GM12878 (cell line): Measurements from ENCODE around the gene MAP4K5. TPM values are rescaled to one million over a fixed set of nuclear protein-coding genes. Genes with fewer than 3 reads are reported as not detected.

Experiments used
- ATAC-seq: fragments of 200-7000 bp; cut with Tn5 transposase; 3 replicates; pipeline ENCODE4 v1.9.1; 2020; ENCODE audit warnings: mild to moderate bottlenecking, moderate library complexity
- BruUV-seq: library from RNA; stranded (reverse); fragments of 400-500 nt; replicated peaks from 2 replicates; lab custom pipeline; 2021; lab: Mats Ljungman, UMichigan
- CTCF ChIA-PET: fragments of 300-600 bp; sonication (Branson Sonifier 250); formaldehyde crosslinking; extraction: SDS; loops from one replicate; lab custom pipeline; 2021; ENCODE audit warnings: inconsistent platforms; lab: Yijun Ruan, JAX
- POLR2A ChIA-PET: fragments of 350-600 bp; formaldehyde crosslinking; extraction: SDS; loops from one replicate; lab custom pipeline; 2021; ENCODE audit warnings: inconsistent platforms; lab: Charles Lee
- RAD21 ChIA-PET: fragments of 300-600 bp; sonication (Branson Sonifier 250); formaldehyde crosslinking; loops from one replicate; lab custom pipeline; 2023; ENCODE audit warnings: antibody characterized with exemption; ENCODE audit not compliant: unreplicated experiment; lab: Charles Lee
- SMC1A ChIA-PET: fragments of 300-600 bp; sonication (Branson Sonifier 250); formaldehyde crosslinking; loops from one replicate; lab custom pipeline; 2023; ENCODE audit not compliant: unreplicated experiment, uncharacterized antibody; lab: Charles Lee
- DNase-seq: peaks from one replicate; pipeline ENCODE4 v3.0.0-alpha.2; 2011; ENCODE audit warnings: low read depth, low spot score
- FAIRE-seq: peaks from 3 replicates; lab custom pipeline; 2011; peaks lifted over from hg19 to GRCh38; lab: Jason Lieb, UNC
- H2AFZ ChIP-seq: 2 replicates; pipeline ENCODE4 v1.6.0; 2011; ENCODE audit warnings: low read depth, low read length, control low read depth; ENCODE audit not compliant: control insufficient read depth
- H3K27ac ChIP-seq: 2 replicates; pipeline ENCODE4 v1.5.1; 2011; ENCODE audit warnings: control low read depth; ENCODE audit not compliant: control insufficient read depth, insufficient read depth
- H3K27me3 ChIP-seq, 2 experiments: replicated peaks in 1 of 2; 2 replicates each; pipeline versions ENCODE4 v1.6.0 to v1.6.1; 2011; ENCODE audit warnings: low read length in 1 of 2; ENCODE audit not compliant: control insufficient read depth in 2 of 2, insufficient read depth in 2 of 2
- H3K36me3 ChIP-seq, 2 experiments: 2 replicates each; pipeline ENCODE4 v1.5.1; 2011; ENCODE audit warnings: low read length in 1 of 2; ENCODE audit not compliant: control insufficient read depth in 2 of 2, insufficient read depth in 2 of 2
- H3K4me1 ChIP-seq: 2 replicates; pipeline ENCODE4 v1.6.1; 2011; ENCODE audit warnings: mild to moderate bottlenecking, low read length, moderate library complexity, mixed read lengths; ENCODE audit not compliant: control insufficient read depth, insufficient read depth
- H3K4me2 ChIP-seq: 2 replicates; pipeline ENCODE4 v1.6.0; 2011; ENCODE audit warnings: control low read depth; ENCODE audit not compliant: control insufficient read depth, insufficient read depth
- H3K4me3 ChIP-seq: fragments of 200-600 bp; sonication (generic); 2 replicates; pipeline ENCODE4 v1.5.1; 2016
- H3K79me2 ChIP-seq: 2 replicates; pipeline ENCODE4 v1.6.0; 2011; ENCODE audit warnings: low read length; ENCODE audit not compliant: control insufficient read depth, insufficient read depth
- H3K9ac ChIP-seq: 2 replicates; pipeline ENCODE4 v1.8.0; 2011; ENCODE audit warnings: low read length, control low read depth, mixed read lengths; ENCODE audit not compliant: control insufficient read depth, insufficient read depth
- H3K9me3 ChIP-seq: replicated peaks from 3 replicates; pipeline ENCODE4 v1.5.1; 2011; ENCODE audit warnings: mild to moderate bottlenecking, low read length; ENCODE audit not compliant: control insufficient read depth, insufficient read depth
- H4K20me1 ChIP-seq: 2 replicates; pipeline ENCODE4 v1.6.0; 2011; ENCODE audit not compliant: control insufficient read depth, insufficient read depth
- BCLAF1 ChIP-seq: fragments of 450-650 bp; IDR thresholded peaks from 2 replicates; pipeline ENCODE4 v1.6.1; 2017; ENCODE audit warnings: antibody characterized with exemption, mild to moderate bottlenecking, moderate library complexity
- CEBPZ ChIP-seq: fragments of 150-350 bp; IDR thresholded peaks from 2 replicates; pipeline ENCODE4 v1.6.1; 2016; ENCODE audit warnings: low read depth, low read length
- E4F1 ChIP-seq: fragments of 450-650 bp; IDR thresholded peaks from 2 replicates; pipeline ENCODE4 v1.6.1; 2018; ENCODE audit warnings: borderline replicate concordance, mild to moderate bottlenecking; ENCODE audit not compliant: partially characterized antibody
- EGR1 ChIP-seq, 2 experiments: IDR thresholded peaks; 1 replicate in 1 of 2; 2 replicates in 1 of 2; pipeline ENCODE4 v1.6.1; 2011 to 2012; ENCODE audit warnings: low read depth in 2 of 2, low read length in 2 of 2, borderline replicate concordance in 1 of 2, mild to moderate bottlenecking in 1 of 2, moderate library complexity in 1 of 2
- FOXM1 ChIP-seq: IDR thresholded peaks from 2 replicates; pipeline ENCODE4 v1.6.1; 2012; ENCODE audit warnings: low read depth, mild to moderate bottlenecking, inconsistent platforms, low read length, moderate library complexity
- IKZF1 ChIP-seq: fragments of 450-650 bp; conservative IDR thresholded peaks from 2 replicates; pipeline ENCODE4 v1.6.1; 2017; ENCODE audit warnings: antibody characterized with exemption, mild to moderate bottlenecking
- IRF5 ChIP-seq: fragments of 450-650 bp; IDR thresholded peaks from 2 replicates; pipeline ENCODE4 v1.6.1; 2017; ENCODE audit warnings: borderline replicate concordance
- JUND ChIP-seq: IDR thresholded peaks from 2 replicates; pipeline ENCODE4 v1.6.1; 2012; ENCODE audit warnings: low read depth, mild to moderate bottlenecking, low read length, improper control_type of control experiment, moderate library complexity
- NRF1 ChIP-seq: conservative IDR thresholded peaks from 2 replicates; pipeline ENCODE4 v1.6.1; 2011; ENCODE audit warnings: mild to moderate bottlenecking, low read depth, low read length, improper control_type of control experiment
- PML ChIP-seq: IDR thresholded peaks from 2 replicates; pipeline ENCODE4 v1.6.1; 2012; ENCODE audit warnings: low read length, inconsistent platforms
- POLR2AphosphoS5 ChIP-seq: IDR thresholded peaks from 2 replicates; pipeline ENCODE4 v1.6.1; 2011; ENCODE audit warnings: mild to moderate bottlenecking, low read length, inconsistent platforms
- RB1 ChIP-seq: fragments of 450-650 bp; formaldehyde crosslinking; IDR thresholded peaks from 2 replicates; pipeline ENCODE4 v1.6.1; 2017; ENCODE audit warnings: mild to moderate bottlenecking, borderline replicate concordance
- SMAD1 ChIP-seq: fragments of 450-650 bp; IDR thresholded peaks from 2 replicates; pipeline ENCODE4 v1.6.1; 2018; ENCODE audit warnings: mild to moderate bottlenecking, low read depth; ENCODE audit not compliant: partially characterized antibody
- TAF1 ChIP-seq: IDR thresholded peaks from 2 replicates; pipeline ENCODE4 v1.6.1; 2011; ENCODE audit warnings: mild to moderate bottlenecking, low read depth, low read length, borderline replicate concordance
- WGBS: methylation state at CpG from one replicate; pipeline ENCODE4 v1.1.6; 2016; ENCODE audit warnings: low lambda C conversion rate; ENCODE audit not compliant: insufficient replicate concordance, insufficient coverage; ENCODE audit errors: missing lambda C conversion rate; 5-methylcytosine and 5-hydroxymethylcytosine counted together
- in situ Hi-C: fragments of 300-500 bp; cut with MboI; formaldehyde crosslinking; loops from 9 replicates; pipeline ENCODE4 v1.14.3; 2018; ENCODE audit warnings: mixed read lengths
- intact Hi-C: fragments of 100-400 bp; cut with micrococcal nuclease; formaldehyde crosslinking; loops from one replicate; pipeline ENCODE4 v1.14.2; 2022; ENCODE audit not compliant: unreplicated experiment
- polyA plus RNA-seq, 11 experiments: library from polyadenylated mRNA; depleted of rRNA in 4 of 11; unstranded in 6 of 11; stranded (reverse) in 5 of 11; fragments of >200 nt; fragmentation: Nextera tagmentation in 4 of 11; fragmentation: Illumina TruSeq in 1 of 11; extraction: Ambion mirVana in 4 of 11; extraction: Trizol in 1 of 11; gene quantifications; 1 replicate in 1 of 11; 2 replicates in 10 of 11; pipeline versions ENCODE4 v1.2.1 to v1.2.3, GENCODE V29; 2011 to 2016; ENCODE audit warnings: inconsistent platforms in 2 of 11, missing spikeins in 2 of 11, low read depth in 1 of 11
- total RNA-seq, 4 experiments: library from RNA; depleted of rRNA in 3 of 4; stranded (reverse); fragments of >200 nt in 3 of 4; fragmentation: Illumina TruSeq in 1 of 4; extraction: Trizol in 1 of 4; gene quantifications; 2 replicates each; pipeline versions ENCODE4 v1.2.1 to v1.2.3, GENCODE V29; 2013 to 2021

The MAP4K5 gene
- total and polyA plus RNA-seq, 10 of the 15 experiments (the other 5 are each of a cell fraction or from before 2014, with no cell fraction given): 9.1 to 41.3 (median 30.1) TPM

- no peak for FAIRE-seq
- TF ChIP-seq CEBPZ (no peak), NRF1 (no peak), IRF5 (no peak), JUND (no peak), POLR2AphosphoS5 (no peak), RB1 (no peak), E4F1 (no peak), IKZF1 (no peak), BCLAF1 (no peak), TAF1 (no peak), PML (no peak), FOXM1 (no peak), SMAD1 (no peak), EGR1 (IDR thresholded peaks at IDR 0.05; ENCODE audit: borderline replicate concordance in 1 of 2, low read depth in 2 of 2, low read length in 2 of 2) (no peak)
Observed at GRCh38 chr14:50488521-50488920, 43.8 kb downstream of the MAP4K5 start.

More at GRCh38 chr14:50488521-50488920, 43.8 kb downstream of the MAP4K5 start:
- in situ Hi-C loops: no loop called here
- POLR2A ChIA-PET: no interaction called here
- no peaks in the 10 kb centered on the region for H4K20me1 ChIP-seq
- intact Hi-C loops: no loop called here
- no peaks in the 10 kb centered on the region for H3K27me3 ChIP-seq
- SMC1A ChIA-PET: interaction anchor here (0.9 to 1.0 kb wide), 2 partner anchors 23 to 160 kb away, joined by 3 read pairs; no protein-coding TSS in a partner anchor
- H3K9ac ChIP-seq: no peak overlapping the region
- CTCF ChIA-PET: interaction anchor here (0.9 kb wide), 1 partner anchor 40 kb away, joined by 3 read pairs; no protein-coding TSS in a partner anchor
- no peaks in the 10 kb centered on the region; a peak in 1 of 4 replicates for H3K36me3 ChIP-seq
- RAD21 ChIA-PET: interaction anchor here (0.8 kb wide), 1 partner anchor 126 kb away, joined by 3 read pairs; no protein-coding TSS in a partner anchor
- H3K27ac ChIP-seq: no peak overlapping the region
- no peak overlapping the region for H2AFZ ChIP-seq
- H3K9me3 ChIP-seq: peaks cover 1% of the 10 kb centered on the region; the same call in 2 of the 3 replicates
- no peaks in the 10 kb centered on the region for H3K79me2 ChIP-seq
- DNase-seq: no peak
- H3K4me3 ChIP-seq: no peak overlapping the region
- ATAC-seq: no peak
- BruUV-seq: no TSS peak
- WGBS: 96% methylated on average over 1 of the region's 1 CpG
- H3K4me1 ChIP-seq: no peaks in the 10 kb centered on the region
- H3K4me2 ChIP-seq: no peak overlapping the region
